SK-N-SH (cell line): ENCODE data around the gene AR. TPM values are rescaled to one million over a fixed set of nuclear protein-coding genes. Genes with fewer than 3 reads are reported as not detected.

Experiments
- CTCF ChIA-PET: fragments of 300-600, 350-600 bp; formaldehyde crosslinking; extraction: SDS; loops from one replicate; lab custom pipeline; 2021; lab: Yijun Ruan, JAX
- POLR2A ChIA-PET: fragments of 350-600 bp; sonication (Branson Sonifier 250); formaldehyde crosslinking; extraction: SDS; loops from one replicate; lab custom pipeline; 2020; ENCODE audit warnings: antibody characterized with exemption, inconsistent platforms; lab: Yijun Ruan, JAX
- DNase-seq: peaks from one replicate; pipeline ENCODE4 v3.0.0; 2012
- H2AFZ ChIP-seq: fragments of 200-600 bp; sonication (generic); 2 replicates; pipeline ENCODE4 v1.8.1; 2016; ENCODE audit warnings: antibody characterized with exemption, mild to moderate bottlenecking, low read depth
- H3F3A ChIP-seq: fragments of 200-600 bp; sonication (generic); replicated peaks from 2 replicates; pipeline ENCODE3; 2016; ENCODE audit warnings: antibody characterized with exemption, mild to moderate bottlenecking; ENCODE audit not compliant: insufficient read depth
- H3K27ac ChIP-seq, 2 experiments: fragments of 200-500 bp in 1 of 2; fragments of 200-600 bp in 1 of 2; sonication (Bioruptor generic) in 1 of 2; sonication (generic), shearing (Covaris generic) in 1 of 2; 2 replicates each; pipeline versions ENCODE4 v1.5.1 to v1.6.1; 2014 to 2016; ENCODE audit warnings: low read depth in 2 of 2, inconsistent platforms in 1 of 2, low read length in 1 of 2, mild to moderate bottlenecking in 1 of 2, mixed read lengths in 1 of 2
- H3K27me3 ChIP-seq: fragments of 200-600 bp; sonication (generic), shearing (Covaris generic); 2 replicates; pipeline ENCODE4 v1.6.1; 2016; ENCODE audit warnings: mixed run types; ENCODE audit not compliant: insufficient read depth
- H3K36me3 ChIP-seq, 2 experiments: fragments of 200-500 bp in 1 of 2; fragments of 200-600 bp in 1 of 2; sonication (Bioruptor generic) in 1 of 2; sonication (generic) in 1 of 2; replicated peaks in 1 of 2; 2 replicates each; pipeline versions ENCODE3 to v1.5.1; 2014 to 2016; ENCODE audit warnings: low read length in 1 of 2, mild to moderate bottlenecking in 1 of 2; ENCODE audit not compliant: insufficient read depth in 2 of 2, control insufficient read depth in 1 of 2
- H3K4me1 ChIP-seq, 2 experiments: fragments of 200-500 bp in 1 of 2; fragments of 200-600 bp in 1 of 2; sonication (Bioruptor generic) in 1 of 2; sonication (generic), shearing (Covaris generic) in 1 of 2; 2 replicates each; pipeline versions ENCODE4 v1.5.1 to v1.6.1; 2014 to 2016; ENCODE audit warnings: low read depth in 1 of 2, low read length in 1 of 2, mixed run types in 1 of 2; ENCODE audit not compliant: insufficient read depth in 2 of 2, control insufficient read depth in 1 of 2
- H3K4me2 ChIP-seq: fragments of 200-600 bp; sonication (generic), shearing (Covaris generic); 2 replicates; pipeline ENCODE4 v1.6.1; 2017; ENCODE audit warnings: mixed run types
- H3K4me3 ChIP-seq, 2 experiments: fragments of 200-500 bp in 1 of 2; fragments of 200-600 bp in 1 of 2; sonication (Bioruptor generic) in 1 of 2; sonication (generic), shearing (Covaris generic) in 1 of 2; 2 replicates each; pipeline versions ENCODE4 v1.5.1 to v1.8.1; 2014 to 2016; ENCODE audit warnings: low read depth in 2 of 2, inconsistent platforms in 1 of 2, low read length in 1 of 2, mild to moderate bottlenecking in 1 of 2, mixed read lengths in 1 of 2, moderate library complexity in 1 of 2
- H3K79me2 ChIP-seq: fragments of 200-600 bp; sonication (generic); 2 replicates; pipeline ENCODE4 v1.8.1; 2017; ENCODE audit warnings: mild to moderate bottlenecking; ENCODE audit not compliant: insufficient read depth
- H3K9ac ChIP-seq: fragments of 200-600 bp; sonication (generic); 2 replicates; pipeline ENCODE4 v1.6.1; 2017; ENCODE audit warnings: mixed run types
- H3K9me2 ChIP-seq: fragments of 200-600 bp; sonication (generic); 2 replicates; pipeline ENCODE4 v1.6.1; 2017; ENCODE audit warnings: mixed run types
- H3K9me3 ChIP-seq: fragments of 200-600 bp; sonication (generic); 2 replicates; pipeline ENCODE4 v1.6.1; 2017; ENCODE audit warnings: mixed run types, mild to moderate bottlenecking, moderate library complexity
- H4K20me1 ChIP-seq: fragments of 200-600 bp; sonication (generic); 2 replicates; pipeline ENCODE4 v1.6.1; 2017; ENCODE audit warnings: mild to moderate bottlenecking, mixed run types; ENCODE audit not compliant: insufficient read depth
- CTCF ChIP-seq: fragments of 200-600 bp; sonication (generic); IDR thresholded peaks from 2 replicates; pipeline ENCODE4 v1.6.1; 2017; ENCODE audit warnings: antibody characterized with exemption, mild to moderate bottlenecking, moderate library complexity
- FOSL2 ChIP-seq: IDR thresholded peaks from 2 replicates; pipeline ENCODE4 v1.4.0; 2012; ENCODE audit warnings: low read depth, mild to moderate bottlenecking, moderate library complexity, borderline replicate concordance
- FOXJ3 ChIP-seq: sonication (generic); formaldehyde crosslinking; IDR thresholded peaks from 2 replicates; pipeline ENCODE4 v1.5.1; 2020; ENCODE audit warnings: mild to moderate bottlenecking, missing genetic modification reagents
- FOXM1 ChIP-seq: IDR thresholded peaks from 2 replicates; pipeline ENCODE4 v1.4.0; 2012; ENCODE audit warnings: low read depth, mild to moderate bottlenecking
- JUND ChIP-seq: IDR thresholded peaks from 2 replicates; pipeline ENCODE4 v1.4.0; 2012
- RAD21 ChIP-seq: IDR thresholded peaks from 2 replicates; pipeline ENCODE4 v1.6.1; 2012; ENCODE audit warnings: mild to moderate bottlenecking, low read length
- RXRA ChIP-seq: IDR thresholded peaks from 2 replicates; pipeline ENCODE4 v1.4.0; 2012; ENCODE audit warnings: low read depth, mild to moderate bottlenecking, borderline replicate concordance
- SIN3A ChIP-seq: IDR thresholded peaks from 2 replicates; pipeline ENCODE4 v1.6.1; 2012; ENCODE audit warnings: low read depth, mild to moderate bottlenecking, low read length, moderate library complexity, borderline replicate concordance
- SMC3 ChIP-seq: IDR thresholded peaks from 2 replicates; pipeline ENCODE4 v1.6.1; 2012; ENCODE audit warnings: low read depth, low read length, improper control_type of control experiment
- YY1 ChIP-seq: IDR thresholded peaks from 2 replicates; pipeline ENCODE4 v1.4.0; 2012; ENCODE audit warnings: low read depth, mild to moderate bottlenecking
- whole genome bisulfite sequencing: methylation state at CpG from one replicate; pipeline ENCODE4 v1.1.6; 2017; ENCODE audit warnings: low lambda C conversion rate; 5-methylcytosine and 5-hydroxymethylcytosine counted together
- polyA plus RNA-seq, 3 experiments: library from polyadenylated mRNA; depleted of rRNA; stranded (reverse); fragments of >200 nt; gene quantifications; 2 replicates each; pipeline ENCODE4 v1.2.3, GENCODE V29; 2012

The AR gene
- polyA plus RNA-seq, 1 of the 3 experiments (the other 2 are of a cell fraction): not detected

- Histone ChIP-seq H3K36me3 (no peaks in the 10 kb centered on the region), H3K9me2 (no peaks in the 10 kb centered on the region), H3K27me3 (peaks cover 38% of the 10 kb centered on the region), H3K79me2 (no peaks in the 10 kb centered on the region), H3F3A (no peaks in the 10 kb centered on the region), H2AFZ (no peak overlapping the region), H3K4me3 (no peak overlapping the region), H3K9me3 (no peaks in the 10 kb centered on the region), H4K20me1 (no peaks in the 10 kb centered on the region), H3K4me2 (peak overlapping the region; percentile 57), H3K27ac (no peak overlapping the region), H3K4me1 (no peaks in the 10 kb centered on the region), H3K9ac (no peak overlapping the region)
- 0% methylated on average over 1 of the region's 41 CpGs for WGBS
- ChIA-PET CTCF (interaction anchor here (2.9 kb wide), 1 partner anchor 9 kb away, joined by 14 read pairs; no protein-coding TSS in a partner anchor), POLR2A (no interaction called here)
- TF ChIP-seq SMC3 (no peak), FOXM1 (no peak)
- DNase-seq: peak; percentile 25
These were observed 2.2 kb downstream of the AR start for GRCh38 chrX:67545893-67546495.

GRCh38 chrX:67546496-67547423, 2.9 kb downstream of the AR start:
- ChIA-PET POLR2A (no interaction called here), CTCF (interaction anchor here (2.9 kb wide), 1 partner anchor 8 kb away, joined by 14 read pairs; no protein-coding TSS in a partner anchor)
- Histone ChIP-seq H3K4me3 (no peak overlapping the region), H3K9me2 (no peaks in the 10 kb centered on the region), H3K27me3 (peaks cover 38% of the 10 kb centered on the region), H3K4me2 (no peak overlapping the region), H2AFZ (no peak overlapping the region), H3F3A (no peaks in the 10 kb centered on the region), H3K4me1 (no peaks in the 10 kb centered on the region), H3K27ac (no peak overlapping the region), H3K36me3 (no peaks in the 10 kb centered on the region), H3K9me3 (no peaks in the 10 kb centered on the region), H4K20me1 (no peaks in the 10 kb centered on the region), H3K79me2 (no peaks in the 10 kb centered on the region), H3K9ac (no peak overlapping the region)
- DNase-seq: peak; percentile 18
- WGBS: under 1% methylated on average over 14 of the region's 44 CpGs
- TF ChIP-seq JUND: no peak

- Histone ChIP-seq H3F3A (no peaks in the 10 kb centered on the region), H3K4me1 (no peaks in the 10 kb centered on the region), H3K9ac (no peak overlapping the region), H2AFZ (no peak overlapping the region), H3K27me3 (no peaks in the 10 kb centered on the region), H3K4me3 (0 out of 4 replicates have a peak overlapping the region, but pooled peaks of 1 of the 2 experiments have one; percentile 19), H3K36me3 (no peaks in the 10 kb centered on the region), H3K9me3 (no peaks in the 10 kb centered on the region), H3K79me2 (no peaks in the 10 kb centered on the region), H4K20me1 (no peaks in the 10 kb centered on the region), H3K4me2 (no peak overlapping the region), H3K9me2 (no peaks in the 10 kb centered on the region), H3K27ac (no peak overlapping the region)
- peak; percentile 45 for DNase-seq
- 3% methylated on average over 7 of the region's 7 CpGs for WGBS
- ChIA-PET CTCF (interaction anchor here (0.5 to 3.7 kb wide), 5 partner anchors 11 to 109 kb away, joined by 3 to 14 read pairs (median 4); partner anchors contain the start of gene AR), POLR2A (no interaction called here)
- TF ChIP-seq YY1 (no peak), FOXJ3 (CRISPR knock-in tag) (no peak), SIN3A (no peak), FOSL2 (no peak), SMC3 (peak; percentile 19; the same call in 1 of the 2 replicates), RXRA (no peak), CTCF (peak; percentile 78), RAD21 (peak; percentile 50)
These were observed 11.9 kb downstream of the AR start for GRCh38 chrX:67555578-67556203.
